Epithelial cell of umbilical artery (primary cell): ENCODE measurements around the gene TMBIM6. TPM values are rescaled to one million over a fixed set of nuclear protein-coding genes. Genes with fewer than 3 reads are reported as not detected.

Source experiments
- total RNA-seq: library from RNA; depleted of rRNA; stranded (reverse); fragments of >200 nt; gene quantifications from 2 replicates; pipeline ENCODE4 v1.2.3, GENCODE V29; 2014

The TMBIM6 gene, protein sequence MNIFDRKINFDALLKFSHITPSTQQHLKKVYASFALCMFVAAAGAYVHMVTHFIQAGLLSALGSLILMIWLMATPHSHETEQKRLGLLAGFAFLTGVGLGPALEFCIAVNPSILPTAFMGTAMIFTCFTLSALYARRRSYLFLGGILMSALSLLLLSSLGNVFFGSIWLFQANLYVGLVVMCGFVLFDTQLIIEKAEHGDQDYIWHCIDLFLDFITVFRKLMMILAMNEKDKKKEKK
- 284 and 430 TPM in 2 replicates for total RNA-seq

DNA sequence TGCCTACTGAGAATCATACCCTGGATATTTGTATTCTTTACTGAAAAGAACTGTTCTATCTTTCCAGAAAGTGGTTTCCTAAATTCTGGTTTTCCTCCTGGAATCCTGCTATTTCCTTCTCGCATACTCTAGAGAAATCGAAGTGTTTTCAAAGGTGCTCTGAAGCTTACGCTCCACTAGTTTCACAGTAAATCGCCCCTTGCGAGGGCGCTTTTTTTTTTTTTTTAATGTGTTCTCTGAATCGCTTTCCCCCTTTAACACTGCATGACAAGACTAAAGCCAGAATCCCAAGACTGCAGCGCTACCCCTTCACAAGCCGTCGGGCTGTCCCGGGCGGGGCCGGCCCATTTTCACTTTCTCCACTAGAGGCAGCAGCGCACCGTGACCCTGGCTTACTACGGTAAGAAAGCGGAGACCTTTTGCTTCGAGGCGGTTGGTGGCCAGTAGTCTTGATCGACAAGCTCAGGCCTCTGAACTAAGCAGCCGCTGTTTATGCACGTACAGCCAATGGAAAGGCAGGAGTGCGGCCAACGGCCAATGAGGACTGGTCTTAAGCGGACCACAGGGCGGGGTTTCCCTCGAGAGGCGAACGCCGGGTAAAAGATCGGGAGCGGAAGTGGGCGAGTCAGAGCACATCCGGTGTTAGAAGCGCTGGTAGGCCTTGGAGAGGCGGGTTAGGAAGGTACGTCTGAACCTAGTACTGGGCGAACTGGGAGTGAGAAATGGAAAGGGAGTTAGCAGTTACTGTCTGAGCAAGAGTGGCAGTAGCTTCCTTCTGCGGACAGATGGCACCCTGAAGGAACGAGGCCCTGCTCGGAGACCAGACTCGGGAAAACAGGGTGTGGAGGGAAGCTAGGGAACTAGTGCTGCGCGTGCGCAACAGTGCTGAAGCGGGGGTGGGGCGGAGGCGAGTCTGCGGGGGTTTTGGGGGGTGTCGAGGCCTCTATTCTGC lies at the start of gene TMBIM6:
Gene TMBIM6, plus strand, starts transcription at position 628 of the 952 bp plus-strand sequence. CDS start 10,937 bp downstream, outside the sequence.

DNA sequence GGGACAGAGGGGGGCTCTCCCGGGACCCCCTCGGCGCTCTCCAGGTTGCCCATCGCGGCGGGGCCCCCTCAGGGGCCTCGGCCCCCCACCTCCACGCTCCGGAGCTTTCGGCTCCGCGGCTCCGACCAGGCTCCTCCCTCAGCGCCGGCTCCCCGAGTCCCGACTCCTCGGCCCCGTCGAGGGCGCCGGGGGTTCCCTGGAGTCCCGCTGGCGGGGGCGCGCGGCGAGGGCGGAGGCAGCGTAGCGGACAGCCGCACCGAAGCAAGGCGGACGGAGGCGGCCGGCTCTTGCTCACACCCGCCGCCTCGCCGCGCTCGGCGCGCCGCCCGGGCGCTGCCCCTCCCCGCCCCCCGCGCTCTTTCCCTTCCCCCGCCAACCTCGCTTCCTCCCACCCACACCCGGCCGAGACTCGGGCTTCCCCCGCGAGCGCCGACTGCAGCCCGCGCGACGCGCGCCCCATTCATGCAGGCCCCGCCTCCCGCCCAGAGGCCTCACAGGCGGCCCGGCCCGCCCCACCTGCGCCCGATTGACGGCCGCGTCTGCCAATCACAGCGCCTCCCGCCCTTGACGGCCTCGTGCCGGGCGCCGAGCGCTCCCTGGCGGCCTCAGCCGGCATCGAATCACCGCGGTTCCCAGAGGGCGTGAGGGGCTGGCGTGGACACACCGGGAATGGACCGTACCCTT lies 34.1 kb upstream of the TMBIM6 start, which contains the start of gene FMNL3:
Gene FMNL3, minus strand, starts transcription at position 278 of the 684 bp plus-strand sequence. Its CDS starts 225 bp downstream, at position 53.

Other genes starting within 250 kb of the TMBIM6 start
- 0.15 and 0.32 TPM in 2 replicates for gene KCNH3, start 202.5 kb upstream of the TMBIM6 start, total RNA-seq
- 60.9 and 76.0 TPM in 2 replicates for gene MCRS1, start 173.4 kb upstream of the TMBIM6 start, total RNA-seq
- gene FAM186B, start 135.9 kb upstream of the TMBIM6 start, total RNA-seq: 0.32 TPM in 1 of 2 replicates, not detected in the other
- gene PRPF40B, start 118.0 kb upstream of the TMBIM6 start, total RNA-seq: 5.5 and 11.4 TPM in 2 replicates
- 69.2 and 72.0 TPM in 2 replicates for gene FMNL3, start 34.2 kb upstream of the TMBIM6 start, total RNA-seq
- gene NCKAP5L, start 86.9 kb downstream of the TMBIM6 start, total RNA-seq: 10.7 and 11.9 TPM in 2 replicates
- 2.6 and 3.2 TPM in 2 replicates for gene BCDIN3D, start 101.5 kb downstream of the TMBIM6 start, total RNA-seq
- under 0.01 and 0.15 TPM in 2 replicates for gene FAIM2, start 162.3 kb downstream of the TMBIM6 start, total RNA-seq
- gene AQP2, start 209.2 kb downstream of the TMBIM6 start, total RNA-seq: not detected in 2 replicates
- 0.32 and 3.2 TPM in 2 replicates for gene AQP5, start 220.3 kb downstream of the TMBIM6 start, total RNA-seq
- under 0.01 TPM in 1 of 2 replicates, not detected in the other for gene AQP6, start 231.4 kb downstream of the TMBIM6 start, total RNA-seq